Measurements from ENCODE around the gene SPIRE1.
"Not testable (repeated sequence)": the region's sequence is repeated elsewhere in the genome, so short reads cannot be mapped to it uniquely, and the experiment has no call there.

SPIRE1 gene

GRCh38 chr18:12551943-12552878 lies 105.7 kb downstream of the SPIRE1 start:
- DNase-seq, result not testable (repeated sequence)

- not testable (repeated sequence) for DNase-seq
Observed at GRCh38 chr18:12551466-12551865, 106.4 kb downstream of the SPIRE1 start.

- no peak for DNase-seq
Observed at GRCh38 chr18:12543697-12544096, 114.2 kb downstream of the SPIRE1 start.

GRCh38 chr18:12540751-12541150 lies 117.2 kb downstream of the SPIRE1 start:
- DNase-seq, result no peak

- DNase-seq, result not testable (repeated sequence)
Observed at GRCh38 chr18:12539158-12539557, 118.7 kb downstream of the SPIRE1 start.

- no peak for DNase-seq
Observed at GRCh38 chr18:12534820-12535219, 123.1 kb downstream of the SPIRE1 start.

- no peak for DNase-seq
Observed at GRCh38 chr18:12532661-12533060, 125.2 kb downstream of the SPIRE1 start.

GRCh38 chr18:12531749-12532148 lies 126.2 kb downstream of the SPIRE1 start:
- no peak for DNase-seq

- no peak for DNase-seq
Observed at GRCh38 chr18:12520442-12520992, 137.4 kb downstream of the SPIRE1 start.

GRCh38 chr18:12518832-12519531 lies 138.9 kb downstream of the SPIRE1 start:
- DNase-seq, result no peak

- DNase-seq, result no peak
Observed at GRCh38 chr18:12518326-12518725, 139.6 kb downstream of the SPIRE1 start.

GRCh38 chr18:12517142-12517825 lies 140.6 kb downstream of the SPIRE1 start:
- no peak for DNase-seq

- DNase-seq, result no peak
Observed at GRCh38 chr18:12516049-12516630, 141.8 kb downstream of the SPIRE1 start.

- no peak for DNase-seq
Observed at GRCh38 chr18:12515550-12515949, 142.4 kb downstream of the SPIRE1 start.

GRCh38 chr18:12507007-12507406 lies 150.9 kb downstream of the SPIRE1 start:
- DNase-seq, result no peak

- no peak for DNase-seq
Observed at GRCh38 chr18:12500986-12501385, 156.9 kb downstream of the SPIRE1 start.

GRCh38 chr18:12497839-12498238 lies 160.1 kb downstream of the SPIRE1 start:
- no peak for DNase-seq

- DNase-seq, result no peak
Observed at GRCh38 chr18:12497296-12497695, 160.6 kb downstream of the SPIRE1 start.

- no peak for DNase-seq
Observed at GRCh38 chr18:12492907-12493306, 165.0 kb downstream of the SPIRE1 start.

- DNase-seq, result no peak
Observed at GRCh38 chr18:12491611-12492435, 166.1 kb downstream of the SPIRE1 start.

GRCh38 chr18:12485479-12486105 lies 172.3 kb downstream of the SPIRE1 start:
- no peak for DNase-seq

All from activated CD4-positive, alpha-beta T cell treated with anti-CD3 and anti-CD28 coated beads, Interleukin-2, amount 50 U/mL, for 4 hours (primary cell).